ENCODE results near the gene SLC9A3.

SLC9A3 gene

GRCh38 chr5:535846-536698 is 11.8 kb upstream of the SLC9A3 start:
- Histone ChIP-seq H3K9me2 (replicated peaks; ENCODE audit: control insufficient read depth, low read length) (no peaks in the 10 kb centered on the region), H3K79me2 (ENCODE audit: control insufficient read depth, low read length) (no peaks in the 10 kb centered on the region), H4K20me1 (ENCODE audit: control insufficient read depth, insufficient read depth, low read depth, low read length) (no peaks in the 10 kb centered on the region), H3K27ac (ENCODE audit: low read depth, low read length) (no peak overlapping the region), H3K9me3 (ENCODE audit: control insufficient read depth, insufficient read depth, low read length) (no peaks in the 10 kb centered on the region), H3K36me3 (ENCODE audit: control insufficient read depth, low read length) (no peaks in the 10 kb centered on the region), H3K4me3 (ENCODE audit: low read length) (no peak overlapping the region), H3K4me2 (ENCODE audit: low read length) (no peak overlapping the region), H3K27me3 (ENCODE audit: control insufficient read depth, low read length) (peaks cover 15% of the 10 kb centered on the region), H3K4me1 (ENCODE audit: control insufficient read depth, low read length) (peaks cover 11% of the 10 kb centered on the region), H3F3A (ENCODE audit: control insufficient read depth, insufficient read depth) (no peaks in the 10 kb centered on the region)
- TF ChIP-seq EZH2phosphoT487 (IDR thresholded peaks at IDR 0.05; ENCODE audit: borderline replicate concordance, low read length), result no peak
- TF ChIP-seq, protein P1, sequence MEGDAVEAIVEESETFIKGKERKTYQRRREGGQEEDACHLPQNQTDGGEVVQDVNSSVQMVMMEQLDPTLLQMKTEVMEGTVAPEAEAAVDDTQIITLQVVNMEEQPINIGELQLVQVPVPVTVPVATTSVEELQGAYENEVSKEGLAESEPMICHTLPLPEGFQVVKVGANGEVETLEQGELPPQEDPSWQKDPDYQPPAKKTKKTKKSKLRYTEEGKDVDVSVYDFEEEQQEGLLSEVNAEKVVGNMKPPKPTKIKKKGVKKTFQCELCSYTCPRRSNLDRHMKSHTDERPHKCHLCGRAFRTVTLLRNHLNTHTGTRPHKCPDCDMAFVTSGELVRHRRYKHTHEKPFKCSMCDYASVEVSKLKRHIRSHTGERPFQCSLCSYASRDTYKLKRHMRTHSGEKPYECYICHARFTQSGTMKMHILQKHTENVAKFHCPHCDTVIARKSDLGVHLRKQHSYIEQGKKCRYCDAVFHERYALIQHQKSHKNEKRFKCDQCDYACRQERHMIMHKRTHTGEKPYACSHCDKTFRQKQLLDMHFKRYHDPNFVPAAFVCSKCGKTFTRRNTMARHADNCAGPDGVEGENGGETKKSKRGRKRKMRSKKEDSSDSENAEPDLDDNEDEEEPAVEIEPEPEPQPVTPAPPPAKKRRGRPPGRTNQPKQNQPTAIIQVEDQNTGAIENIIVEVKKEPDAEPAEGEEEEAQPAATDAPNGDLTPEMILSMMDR (IDR thresholded peaks at IDR 0.05; ENCODE audit: low read depth, low read length, poor library complexity, severe bottlenecking), result no peak

DNA sequence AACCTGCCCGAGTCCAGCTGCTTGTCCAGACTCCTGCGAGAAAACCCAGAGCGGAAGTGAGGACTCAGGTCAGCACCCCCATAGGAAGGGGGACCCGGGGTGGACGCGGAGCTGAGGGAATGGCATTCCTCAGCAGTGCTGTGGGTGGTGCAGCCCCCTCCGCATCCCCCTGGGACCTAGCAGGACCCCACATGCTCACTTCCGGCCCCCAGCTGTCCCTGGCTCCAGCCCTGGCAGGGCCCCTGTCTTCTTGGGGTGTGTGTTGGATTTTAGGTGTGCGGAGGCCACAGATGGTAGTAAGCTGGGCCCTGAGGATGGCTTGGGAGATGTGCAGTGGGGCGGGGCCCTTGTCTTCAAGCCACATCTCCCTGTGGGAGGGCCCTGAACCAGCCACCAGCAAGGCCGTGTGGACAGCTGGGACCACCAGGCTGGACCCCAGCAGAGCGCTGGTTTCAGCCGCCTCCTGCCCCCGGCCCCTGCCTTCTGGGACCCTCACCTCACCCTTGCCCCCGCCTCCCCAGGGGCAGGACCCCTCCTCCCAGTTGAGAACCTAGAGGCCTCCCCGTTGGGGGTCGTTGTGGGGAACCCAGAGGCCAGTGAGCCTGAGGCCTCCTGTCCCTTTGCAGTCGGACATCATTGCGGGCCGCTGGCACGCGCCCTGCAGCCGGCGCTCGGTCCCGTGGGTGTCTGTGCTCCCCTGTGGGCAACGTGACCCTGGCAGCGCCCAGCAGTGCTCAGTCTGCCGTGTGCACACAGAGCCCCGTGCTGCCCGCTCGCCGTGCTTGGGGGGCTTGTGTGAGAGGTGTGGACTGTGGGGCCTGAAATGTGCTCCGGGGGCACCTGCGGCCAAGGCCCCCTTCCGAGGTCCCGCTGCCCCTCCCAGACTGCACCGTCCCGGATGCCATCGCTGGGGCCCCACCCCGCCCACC is 10.8 kb upstream of the SLC9A3 start:
- TF ChIP-seq, protein P1 (IDR thresholded peaks at IDR 0.05; ENCODE audit: low read depth, low read length, poor library complexity, severe bottlenecking), result no peak
- TF ChIP-seq EZH2phosphoT487 (IDR thresholded peaks at IDR 0.05; ENCODE audit: borderline replicate concordance, low read length), result no peak
- no peak overlapping the region for H3K27ac ChIP-seq (ENCODE audit: low read depth, low read length)
- H4K20me1 ChIP-seq (ENCODE audit: control insufficient read depth, insufficient read depth, low read depth, low read length), result no peaks in the 10 kb centered on the region
- no peaks in the 10 kb centered on the region for H3K36me3 ChIP-seq (ENCODE audit: control insufficient read depth, low read length)
- H3K79me2 ChIP-seq (ENCODE audit: control insufficient read depth, low read length), result no peaks in the 10 kb centered on the region
- H3K27me3 ChIP-seq (ENCODE audit: control insufficient read depth, low read length), result peaks cover 25% of the 10 kb centered on the region
- H3K4me3 ChIP-seq (ENCODE audit: low read length), result no peak overlapping the region
- peaks cover 4% of the 10 kb centered on the region for H3F3A ChIP-seq (ENCODE audit: control insufficient read depth, insufficient read depth)
- no peaks in the 10 kb centered on the region for H3K9me3 ChIP-seq (ENCODE audit: control insufficient read depth, insufficient read depth, low read length)
- H3K4me1 ChIP-seq (ENCODE audit: control insufficient read depth, low read length), result peaks cover 22% of the 10 kb centered on the region
- H3K4me2 ChIP-seq (ENCODE audit: low read length), result no peak overlapping the region
- H3K9me2 ChIP-seq (replicated peaks; ENCODE audit: control insufficient read depth, low read length), result no peaks in the 10 kb centered on the region

DNA sequence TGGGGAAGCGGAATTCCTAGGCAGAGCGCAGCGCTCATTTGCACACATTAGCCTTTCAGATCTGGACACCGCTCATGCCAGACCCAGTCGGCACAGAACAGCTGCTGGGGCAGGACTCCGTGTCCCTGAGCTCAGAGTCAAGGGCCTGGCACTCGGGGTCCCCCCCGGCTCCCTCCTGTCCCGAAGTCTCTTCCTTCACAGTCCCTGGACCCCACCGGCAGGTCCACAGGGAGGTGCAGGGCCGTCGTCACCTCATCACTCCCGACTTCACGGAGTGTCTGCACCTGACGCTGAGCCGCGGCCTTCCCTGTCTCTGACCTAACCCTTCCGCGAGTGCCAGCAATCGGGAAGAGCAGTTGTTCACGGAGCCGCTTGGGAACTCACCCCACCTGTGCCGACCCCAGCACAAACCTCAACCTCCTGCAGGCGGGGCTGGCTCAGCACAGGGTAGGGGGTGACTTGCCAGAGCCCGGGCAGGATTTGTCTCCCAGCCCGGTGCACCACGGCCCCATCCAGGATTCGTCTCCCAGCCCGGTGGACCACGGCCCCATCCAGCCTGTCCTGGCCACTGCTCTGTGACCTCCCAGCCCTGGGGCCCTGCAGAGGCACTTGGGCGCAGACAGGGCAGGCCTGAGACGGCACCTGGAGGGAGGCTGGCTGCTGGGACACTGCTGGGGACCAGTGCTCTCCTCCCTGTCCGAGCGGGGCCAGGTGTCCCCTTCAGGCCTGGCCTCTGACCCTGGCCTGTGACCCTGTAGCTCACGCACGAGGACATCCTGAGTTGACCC is 9.9 kb upstream of the SLC9A3 start:
- H3F3A ChIP-seq (ENCODE audit: control insufficient read depth, insufficient read depth), result peaks cover 12% of the 10 kb centered on the region
- no peaks in the 10 kb centered on the region for H4K20me1 ChIP-seq (ENCODE audit: control insufficient read depth, insufficient read depth, low read depth, low read length)
- TF ChIP-seq, protein P1 (IDR thresholded peaks at IDR 0.05; ENCODE audit: low read depth, low read length, poor library complexity, severe bottlenecking), result no peak
- TF ChIP-seq EZH2phosphoT487 (IDR thresholded peaks at IDR 0.05; ENCODE audit: borderline replicate concordance, low read length), result no peak
- no peaks in the 10 kb centered on the region for H3K79me2 ChIP-seq (ENCODE audit: control insufficient read depth, low read length)
- H3K36me3 ChIP-seq (ENCODE audit: control insufficient read depth, low read length), result no peaks in the 10 kb centered on the region
- H3K4me3 ChIP-seq (ENCODE audit: low read length), result no peak overlapping the region
- peaks cover 31% of the 10 kb centered on the region for H3K27me3 ChIP-seq (ENCODE audit: control insufficient read depth, low read length)
- H3K27ac ChIP-seq (ENCODE audit: low read depth, low read length), result no peak overlapping the region
- no peaks in the 10 kb centered on the region for H3K9me3 ChIP-seq (ENCODE audit: control insufficient read depth, insufficient read depth, low read length)
- H3K9me2 ChIP-seq (replicated peaks; ENCODE audit: control insufficient read depth, low read length), result no peaks in the 10 kb centered on the region
- no peak overlapping the region for H3K4me2 ChIP-seq (ENCODE audit: low read length)
- peaks cover 30% of the 10 kb centered on the region for H3K4me1 ChIP-seq (ENCODE audit: control insufficient read depth, low read length)
